Pancreas (tissue), 10 donors: ENCODE results near the gene EHBP1L1. TPM values are rescaled to one million over a fixed set of nuclear protein-coding genes. Genes with fewer than 3 reads are reported as not detected.

Experiments
- ATAC-seq, 4 donors: fragments of 200-7000 bp; cut with Tn5 transposase; one replicate each; pipeline versions ENCODE4 v1.8.0 to v1.9.1; 2020; ENCODE audit warnings: mild to moderate bottlenecking in 4 of 4, moderate library complexity in 4 of 4
- DNase-seq, 6 donors: peaks; one replicate each; pipeline ENCODE4 v3.0.0-alpha.2; 2020
- FAIRE-seq: peaks from 2 replicates; lab custom pipeline; 2012; peaks lifted over from hg19 to GRCh38; lab: Jason Lieb, UNC
- H3K27ac ChIP-seq, 4 donors: fragments of 200-600 bp; sonication (generic); 1 replicate in 3 of 4; 2 replicates in 1 of 4; pipeline versions ENCODE4 v1.5.0 to v1.8.0; 2020
- H3K27me3 ChIP-seq, 4 donors: fragments of 200-600 bp; one replicate each; pipeline ENCODE4 v1.8.0; 2021
- H3K36me3 ChIP-seq, 3 donors: fragments of 200-600 bp; sonication (generic) in 1 of 3; one replicate each; pipeline versions ENCODE4 v1.5.0 to v1.8.0; 2020 to 2021
- H3K4me1 ChIP-seq, 3 donors: fragments of 200-600 bp; one replicate each; pipeline ENCODE4 v1.8.0; 2021
- H3K4me3 ChIP-seq, 4 donors: fragments of 200-600 bp; sonication (generic) in 2 of 4; one replicate each; pipeline versions ENCODE4 v1.5.0 to v1.8.0; 2020 to 2021
- H3K9me3 ChIP-seq, 4 donors: fragments of 200-600 bp; one replicate each; pipeline ENCODE4 v1.8.0; 2021
- CTCF ChIP-seq, 4 donors: fragments of 200-600 bp; sonication (generic) in 3 of 4; IDR thresholded peaks; one replicate each; pipeline versions ENCODE4 v1.5.0 to v1.8.0; 2021; ENCODE audit warnings: antibody characterized with exemption in 4 of 4
- WGBS, 2 donors: extraction: QIAGEN DNeasy Blood & Tissue Kit; methylation state at CpG; one replicate each; pipeline ENCODE4 v1.1.7; 2013; 5-methylcytosine and 5-hydroxymethylcytosine counted together
- intact Hi-C, 3 donors: fragments of 100-400 bp; cut with DNase I; formaldehyde crosslinking; loops; one replicate each; pipeline versions ENCODE4 v1.11.1 to v1.14.2; 2022
- polyA plus RNA-seq, 2 donors: library from polyadenylated mRNA; stranded (reverse); fragments of 200-250 nt; gene quantifications; one replicate each; pipeline ENCODE4 v1.2.3, GENCODE V29; 2013
- total RNA-seq, 6 donors: library from RNA; stranded (reverse); fragmentation: NEBNext Ultra II Directional in 4 of 6; extraction: Animal tissue kit (Norgen Biotek cat#: 25700) in 4 of 6; gene quantifications; one replicate each; pipeline versions ENCODE4 v1.2.1 to v1.2.4, GENCODE V29; 2021 to 2023
- donor health status: healthy with polysubstance abuse.
- donor health status: DM: no; HTN: no; CAD: no; lungs with moderate emphysema.
- donor health status: DM: no; HTN: no; CAD: no.
- donor health status: control.
- donor health status: control.
- donor health status: Bipolar disorder and iron deficiency.
- donor health status: DM: yes; HTN: yes; CAD: no.
- donor health status: DM: no; HTN: no; CAD: no.
- donor health status: DM: no; HTN: no; CAD: no.
- donor health status: DM: yes; HTN: yes; CAD: no.

Gene EHBP1L1
- total and polyA plus RNA-seq, 8 donors, result 6.5 to 34.2 (median 14.6) TPM

GRCh38 chr11:65596520-65596919 is 20.7 kb downstream of the EHBP1L1 start:
- no peak overlapping the region for H3K27ac ChIP-seq
- no peaks in the 10 kb centered on the region for H3K27me3 ChIP-seq
- intact Hi-C loops, result no loop called here
- 75 to 82% methylated on average over 6 of the region's 6 CpGs for WGBS, 2 donors
- no peak overlapping the region for H3K4me3 ChIP-seq
- H3K36me3 ChIP-seq, result peaks cover 0 to 16% (median 5%) of the 10 kb centered on the region in 3 donors
- ATAC-seq, result no peak
- H3K4me1 ChIP-seq, result no peaks in the 10 kb centered on the region
- no peak for TF ChIP-seq CTCF (IDR thresholded peaks at IDR 0.05)
- peak in 1 of 6 donors; percentile 18 for DNase-seq
- FAIRE-seq, result no peak
- H3K9me3 ChIP-seq, result no peaks in the 10 kb centered on the region

GRCh38 chr11:65598258-65598699 is 22.4 kb downstream of the EHBP1L1 start:
- Histone ChIP-seq H3K27ac (no peak overlapping the region), H3K27me3 (no peaks in the 10 kb centered on the region), H3K9me3 (no peaks in the 10 kb centered on the region), H3K4me1 (no peaks in the 10 kb centered on the region), H3K36me3 (peaks cover 0 to 16% (median 7%) of the 10 kb centered on the region in 3 donors), H3K4me3 (no peak overlapping the region)
- DNase-seq (peak in 2 of 6 donors; percentile 29 to 73), FAIRE-seq (no peak), ATAC-seq (peak in 1 of 4 donors; percentile 7)
- TF ChIP-seq CTCF (IDR thresholded peaks at IDR 0.05), result no peak
- intact Hi-C loops, result no loop called here
- WGBS, 2 donors, result 91 to 94% methylated on average over 16 of the region's 16 CpGs

- peaks cover 0 to 19% (median 10%) of the 10 kb centered on the region in 3 donors for H3K36me3 ChIP-seq
- intact Hi-C loops, result no loop called here
- no peak for ATAC-seq
- no peak overlapping the region for H3K4me3 ChIP-seq
- TF ChIP-seq CTCF (IDR thresholded peaks at IDR 0.05), result no peak
- DNase-seq, result peak in 2 of 6 donors; percentile 37 to 69
- no peak for FAIRE-seq
- WGBS, 2 donors, result 88 to 91% methylated on average over 46 to 49 of the region's 49 CpGs
- H3K4me1 ChIP-seq, result no peaks in the 10 kb centered on the region
- no peak overlapping the region for H3K27ac ChIP-seq
- no peaks in the 10 kb centered on the region for H3K27me3 ChIP-seq
- H3K9me3 ChIP-seq, result no peaks in the 10 kb centered on the region
These were observed 23.5 kb downstream of the EHBP1L1 start for GRCh38 chr11:65599216-65599954.

- WGBS, 2 donors, result 95 to 97% methylated on average over 5 to 6 of the region's 6 CpGs
- FAIRE-seq (no peak), DNase-seq (peak in 1 of 6 donors; percentile 60), ATAC-seq (no peak)
- Histone ChIP-seq H3K4me1 (no peaks in the 10 kb centered on the region), H3K27ac (no peak overlapping the region), H3K36me3 (peaks cover 0 to 24% (median 11%) of the 10 kb centered on the region in 3 donors), H3K4me3 (no peak overlapping the region), H3K9me3 (no peaks in the 10 kb centered on the region), H3K27me3 (no peaks in the 10 kb centered on the region)
- intact Hi-C loops, result no loop called here
- no peak for TF ChIP-seq CTCF (IDR thresholded peaks at IDR 0.05)
These were observed 24.0 kb downstream of the EHBP1L1 start for GRCh38 chr11:65599955-65600246.

GRCh38 chr11:65604258-65604657 is 28.4 kb downstream of the EHBP1L1 start:
- no peak overlapping the region for H3K27ac ChIP-seq
- intact Hi-C loops, result no loop called here
- FAIRE-seq, result no peak

More at GRCh38 chr11:65604258-65604657, 28.4 kb downstream of the EHBP1L1 start:
- ATAC-seq, result no peak
- Histone ChIP-seq H3K4me1 (no peaks in the 10 kb centered on the region), H3K9me3 (no peaks in the 10 kb centered on the region), H3K27me3 (no peaks in the 10 kb centered on the region), H3K4me3 (no peak overlapping the region), H3K36me3 (peaks cover 0 to 33% (median 15%) of the 10 kb centered on the region in 3 donors)
- 100% methylated on average over 1 of the region's 1 CpG for WGBS, 2 donors
- no peak for TF ChIP-seq CTCF (IDR thresholded peaks at IDR 0.05)
- no peak for DNase-seq
